PC-9 (cell line): ENCODE measurements around the gene CMKLR1.

ENCODE experiments used
- EZH2 ChIP-seq: fragments of 200-600 bp; sonication (generic); IDR thresholded peaks from 2 replicates; pipeline ENCODE4 v1.8.0; 2017; ENCODE audit warnings: antibody characterized with exemption, low read depth
- TF ChIP-seq, protein P1 (sequence below): fragments of 200-600 bp; sonication (generic); conservative IDR thresholded peaks from 2 replicates; pipeline ENCODE4 v1.6.1; 2017; ENCODE audit warnings: mixed run types, antibody characterized with exemption, mild to moderate bottlenecking, moderate library complexity

- TF ChIP-seq, protein P1, sequence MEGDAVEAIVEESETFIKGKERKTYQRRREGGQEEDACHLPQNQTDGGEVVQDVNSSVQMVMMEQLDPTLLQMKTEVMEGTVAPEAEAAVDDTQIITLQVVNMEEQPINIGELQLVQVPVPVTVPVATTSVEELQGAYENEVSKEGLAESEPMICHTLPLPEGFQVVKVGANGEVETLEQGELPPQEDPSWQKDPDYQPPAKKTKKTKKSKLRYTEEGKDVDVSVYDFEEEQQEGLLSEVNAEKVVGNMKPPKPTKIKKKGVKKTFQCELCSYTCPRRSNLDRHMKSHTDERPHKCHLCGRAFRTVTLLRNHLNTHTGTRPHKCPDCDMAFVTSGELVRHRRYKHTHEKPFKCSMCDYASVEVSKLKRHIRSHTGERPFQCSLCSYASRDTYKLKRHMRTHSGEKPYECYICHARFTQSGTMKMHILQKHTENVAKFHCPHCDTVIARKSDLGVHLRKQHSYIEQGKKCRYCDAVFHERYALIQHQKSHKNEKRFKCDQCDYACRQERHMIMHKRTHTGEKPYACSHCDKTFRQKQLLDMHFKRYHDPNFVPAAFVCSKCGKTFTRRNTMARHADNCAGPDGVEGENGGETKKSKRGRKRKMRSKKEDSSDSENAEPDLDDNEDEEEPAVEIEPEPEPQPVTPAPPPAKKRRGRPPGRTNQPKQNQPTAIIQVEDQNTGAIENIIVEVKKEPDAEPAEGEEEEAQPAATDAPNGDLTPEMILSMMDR, result no peak
- TF ChIP-seq EZH2, result no peak
Measured at GRCh38 chr12:108320507-108321293, 18.4 kb downstream of the CMKLR1 start.
